ENCODE results near the gene LUC7L.
"Not testable (repeated sequence)": the region's sequence is repeated elsewhere in the genome, so short reads cannot be mapped to it uniquely, and the experiment has no call there.

DNA sequence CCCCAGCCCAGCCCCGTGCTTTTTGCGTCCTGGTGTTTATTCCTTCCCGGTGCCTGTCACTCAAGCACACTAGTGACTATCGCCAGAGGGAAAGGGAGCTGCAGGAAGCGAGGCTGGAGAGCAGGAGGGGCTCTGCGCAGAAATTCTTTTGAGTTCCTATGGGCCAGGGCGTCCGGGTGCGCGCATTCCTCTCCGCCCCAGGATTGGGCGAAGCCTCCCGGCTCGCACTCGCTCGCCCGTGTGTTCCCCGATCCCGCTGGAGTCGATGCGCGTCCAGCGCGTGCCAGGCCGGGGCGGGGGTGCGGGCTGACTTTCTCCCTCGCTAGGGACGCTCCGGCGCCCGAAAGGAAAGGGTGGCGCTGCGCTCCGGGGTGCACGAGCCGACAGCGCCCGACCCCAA, 53.2 kb downstream of the LUC7L start:
- TF ChIP-seq, protein P1, sequence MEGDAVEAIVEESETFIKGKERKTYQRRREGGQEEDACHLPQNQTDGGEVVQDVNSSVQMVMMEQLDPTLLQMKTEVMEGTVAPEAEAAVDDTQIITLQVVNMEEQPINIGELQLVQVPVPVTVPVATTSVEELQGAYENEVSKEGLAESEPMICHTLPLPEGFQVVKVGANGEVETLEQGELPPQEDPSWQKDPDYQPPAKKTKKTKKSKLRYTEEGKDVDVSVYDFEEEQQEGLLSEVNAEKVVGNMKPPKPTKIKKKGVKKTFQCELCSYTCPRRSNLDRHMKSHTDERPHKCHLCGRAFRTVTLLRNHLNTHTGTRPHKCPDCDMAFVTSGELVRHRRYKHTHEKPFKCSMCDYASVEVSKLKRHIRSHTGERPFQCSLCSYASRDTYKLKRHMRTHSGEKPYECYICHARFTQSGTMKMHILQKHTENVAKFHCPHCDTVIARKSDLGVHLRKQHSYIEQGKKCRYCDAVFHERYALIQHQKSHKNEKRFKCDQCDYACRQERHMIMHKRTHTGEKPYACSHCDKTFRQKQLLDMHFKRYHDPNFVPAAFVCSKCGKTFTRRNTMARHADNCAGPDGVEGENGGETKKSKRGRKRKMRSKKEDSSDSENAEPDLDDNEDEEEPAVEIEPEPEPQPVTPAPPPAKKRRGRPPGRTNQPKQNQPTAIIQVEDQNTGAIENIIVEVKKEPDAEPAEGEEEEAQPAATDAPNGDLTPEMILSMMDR (optimal IDR thresholded peaks at IDR 0.05 in 1 of 3, IDR thresholded peaks at IDR 0.05 in 1 of 3, conservative IDR thresholded peaks at IDR 0.05 in 1 of 3; ENCODE audit: extremely low read depth in 1 of 3, insufficient read depth in 2 of 3, low read length in 3 of 3): not testable (repeated sequence)
- not testable (repeated sequence) for TF ChIP-seq EZH2 (IDR thresholded peaks at IDR 0.05; ENCODE audit: low read length)

Data from keratinocyte (primary cell).